HCT116 (cell line): ENCODE data around the gene ELAVL3. TPM values are rescaled to one million over a fixed set of nuclear protein-coding genes. Genes with fewer than 3 reads are reported as not detected.

Source experiments
- ATAC-seq: fragments of 200-7000 bp; cut with Tn5 transposase; 2 replicates; pipeline ENCODE4 v1.9.1; 2020; ENCODE audit warnings: mild to moderate bottlenecking, moderate library complexity
- BruUV-seq: library from RNA; stranded (reverse); fragments of 400-500 nt; replicated peaks from 2 replicates; lab custom pipeline; 2021; lab: Mats Ljungman, UMichigan
- CTCF ChIA-PET: fragments of 300-600 bp; sonication (Branson Sonifier 250); formaldehyde crosslinking; loops from one replicate; lab custom pipeline; 2021; ENCODE audit warnings: antibody characterized with exemption; lab: Charles Lee
- POLR2A ChIA-PET: fragments of 300-600, 350-600 bp; sonication (Branson Sonifier 250); formaldehyde crosslinking; loops from one replicate; lab custom pipeline; 2021; ENCODE audit warnings: antibody characterized with exemption; lab: Charles Lee
- RAD21 ChIA-PET, 2 experiments: fragments of 300-600 bp; sonication (Branson Sonifier 250); formaldehyde crosslinking; loops; one replicate each; lab custom pipeline; 2023; ENCODE audit warnings: low total read pairs in 2 of 2; ENCODE audit not compliant: uncharacterized antibody in 2 of 2, unreplicated experiment in 2 of 2, low non-redundant PET in 1 of 2; lab: Charles Lee
- DNase-seq: peaks from one replicate; pipeline ENCODE4 v3.0.0-alpha.2; 2010; ENCODE audit warnings: low read depth, low spot score
- H2AFZ ChIP-seq: fragments of 200-600 bp; shearing (Covaris generic), sonication (generic); 2 replicates; pipeline ENCODE4 v1.6.1; 2017; ENCODE audit warnings: low read depth, mixed run types, mixed read lengths, antibody characterized with exemption, low read length; ENCODE audit not compliant: poor library complexity, severe bottlenecking
- H3K27ac ChIP-seq: 2 replicates; pipeline ENCODE4 v1.5.1; 2012; ENCODE audit warnings: low read depth, low read length
- H3K27me3 ChIP-seq: fragments of 200-600 bp; sonication (generic); 2 replicates; pipeline ENCODE4 v1.6.1; 2016; ENCODE audit warnings: mixed run types, low read length, mixed read lengths; ENCODE audit not compliant: insufficient read depth
- H3K36me3 ChIP-seq, 2 experiments: fragments of 200-500 bp in 1 of 2; fragments of 200-600 bp in 1 of 2; sonication (Bioruptor generic) in 1 of 2; sonication (generic) in 1 of 2; 2 replicates each; pipeline versions ENCODE4 v1.5.1 to v1.6.1; 2014 to 2016; ENCODE audit warnings: low read length in 2 of 2, inconsistent platforms in 1 of 2, mixed read lengths in 1 of 2, mixed run types in 1 of 2; ENCODE audit not compliant: insufficient read depth in 2 of 2, control insufficient read depth in 1 of 2
- H3K4me1 ChIP-seq, 2 experiments: fragments of 200-600 bp in 1 of 2; sonication (generic) in 1 of 2; 2 replicates each; pipeline versions ENCODE4 v1.5.1 to v1.6.1; 2012 to 2017; ENCODE audit warnings: low read length in 2 of 2, inconsistent platforms in 1 of 2, mild to moderate bottlenecking in 1 of 2, mixed read lengths in 1 of 2, mixed run types in 1 of 2, moderate library complexity in 1 of 2; ENCODE audit not compliant: insufficient read depth in 2 of 2, control insufficient read depth in 1 of 2
- H3K4me2 ChIP-seq: fragments of 200-600 bp; sonication (generic); 2 replicates; pipeline ENCODE4 v1.6.1; 2017; ENCODE audit warnings: mixed run types, low read length, mixed read lengths
- H3K4me3 ChIP-seq, 2 experiments: fragments of 200-600 bp in 1 of 2; sonication (generic) in 1 of 2; replicated peaks in 1 of 2; 2 replicates each; pipeline ENCODE4 v1.5.1; 2011 to 2016; ENCODE audit warnings: low read length in 2 of 2, control low read depth in 1 of 2, low read depth in 1 of 2, mild to moderate bottlenecking in 1 of 2, mixed read lengths in 1 of 2, mixed run types in 1 of 2
- H3K79me2 ChIP-seq: fragments of 200-600 bp; sonication (generic); 2 replicates; pipeline ENCODE4 v1.6.1; 2017; ENCODE audit warnings: mild to moderate bottlenecking, mixed run types, low read length, moderate library complexity, mixed read lengths; ENCODE audit not compliant: insufficient read depth
- H3K9ac ChIP-seq: fragments of 200-600 bp; sonication (generic); 2 replicates; pipeline ENCODE4 v1.6.1; 2016; ENCODE audit warnings: low read length, mixed read lengths
- H3K9me2 ChIP-seq: fragments of 200-600 bp; sonication (generic), shearing (Covaris generic); 2 replicates; pipeline ENCODE4 v1.6.1; 2017; ENCODE audit warnings: mixed run types, mild to moderate bottlenecking, moderate library complexity; ENCODE audit not compliant: insufficient read depth
- H3K9me3 ChIP-seq, 2 experiments: fragments of 200-500 bp in 1 of 2; fragments of 200-600 bp in 1 of 2; sonication (Bioruptor generic) in 1 of 2; sonication (generic) in 1 of 2; 2 replicates each; pipeline ENCODE4 v1.6.1; 2014 to 2017; ENCODE audit warnings: low read length in 2 of 2, mixed read lengths in 2 of 2, inconsistent platforms in 1 of 2, low read depth in 1 of 2, mild to moderate bottlenecking in 1 of 2, mixed run types in 1 of 2, moderate library complexity in 1 of 2; ENCODE audit not compliant: control insufficient read depth in 1 of 2, insufficient read depth in 1 of 2
- H4K20me1 ChIP-seq: fragments of 200-600 bp; sonication (generic), shearing (Covaris generic); 2 replicates; pipeline ENCODE4 v1.6.1; 2017; ENCODE audit warnings: mixed run types, mild to moderate bottlenecking, moderate library complexity; ENCODE audit not compliant: insufficient read depth
- CTCF ChIP-seq, 3 experiments: fragments of 200-600 bp in 1 of 3; sonication (generic) in 1 of 3; IDR thresholded peaks in 2 of 3; conservative IDR thresholded peaks in 1 of 3; 2 replicates each; pipeline ENCODE4 v1.5.1; 2012 to 2017; ENCODE audit warnings: low read depth in 2 of 3, low read length in 2 of 3, antibody characterized with exemption in 1 of 3, borderline replicate concordance in 1 of 3, control low read depth in 1 of 3, mild to moderate bottlenecking in 1 of 3, mixed read lengths in 1 of 3, mixed run types in 1 of 3, moderate library complexity in 1 of 3; ENCODE audit not compliant: insufficient read depth in 1 of 3
- EZH2phosphoT487 ChIP-seq: fragments of 200-600 bp; IDR thresholded peaks from 2 replicates; pipeline ENCODE4 v1.6.1; 2018; ENCODE audit warnings: antibody characterized with exemption, borderline replicate concordance
- FOSL1 ChIP-seq: IDR thresholded peaks from 2 replicates; pipeline ENCODE4 v1.6.1; 2012; ENCODE audit warnings: low read depth
- POLR2A ChIP-seq: IDR thresholded peaks from 2 replicates; pipeline ENCODE4 v1.7.0; 2011; ENCODE audit warnings: borderline replicate concordance; ENCODE audit not compliant: insufficient read depth, insufficient read length; ENCODE audit errors: extremely low read depth
- POLR2AphosphoS5 ChIP-seq: IDR thresholded peaks from 2 replicates; pipeline ENCODE4 v1.6.1; 2011; ENCODE audit warnings: mild to moderate bottlenecking, low read depth, low read length, moderate library complexity
- SIN3A ChIP-seq: IDR thresholded peaks from 2 replicates; pipeline ENCODE4 v1.6.1; 2012; ENCODE audit warnings: low read depth
- SP1 ChIP-seq: IDR thresholded peaks from 2 replicates; pipeline ENCODE4 v1.6.1; 2012; ENCODE audit warnings: low read depth
- ZFX ChIP-seq: fragments of 450-650 bp; IDR thresholded peaks from 2 replicates; pipeline ENCODE4 v1.6.1; 2017
- ZNF274 ChIP-seq: fragments of 200-500 bp; sonication (Bioruptor generic); IDR thresholded peaks from 2 replicates; pipeline ENCODE4 v1.6.1; 2014; ENCODE audit warnings: mild to moderate bottlenecking, low read depth, low read length, inconsistent platforms
- intact Hi-C: fragments of 100-400 bp; cut with micrococcal nuclease; formaldehyde crosslinking; loops from 2 replicates; pipeline ENCODE4 v1.10.0; 2022
- total RNA-seq: library from RNA; stranded (reverse); gene quantifications from one replicate; pipeline ENCODE4 v1.2.1, GENCODE V29; 2021; ENCODE audit not compliant: unreplicated experiment
- TF ChIP-seq, protein P1 (sequence below): IDR thresholded peaks from 2 replicates; pipeline ENCODE4 v1.6.1; 2012

Gene ELAVL3
- total RNA-seq, 1 experiment from 2014 or later = 0.05 TPM

GRCh38 chr19:11452620-11453310 is 28.1 kb downstream of the ELAVL3 start:
- H3K36me3 ChIP-seq = peaks cover 7 to 8% of the 10 kb centered on the region in 2 experiments; a peak in 2 of 4 replicates
- H4K20me1 ChIP-seq = no peaks in the 10 kb centered on the region
- POLR2A ChIA-PET = no interaction called here
- intact Hi-C loops = no loop called here
- no peaks in the 10 kb centered on the region for H3K9me2 ChIP-seq
- DNase-seq (no peak), ATAC-seq (no peak)
- no peak overlapping the region for H2AFZ ChIP-seq
- H3K27me3 ChIP-seq = no peaks in the 10 kb centered on the region
- RAD21 ChIA-PET = no interaction called here
- no peak overlapping the region; the same call in 1 of the 2 replicates for H3K27ac ChIP-seq
- TF ChIP-seq CTCF (IDR thresholded peaks at IDR 0.05 in 2 of 3, conservative IDR thresholded peaks at IDR 0.05 in 1 of 3; ENCODE audit: borderline replicate concordance in 1 of 3, insufficient read depth in 1 of 3, low read depth in 2 of 3, low read length in 2 of 3) (peak in 2 of 3 experiments; percentile 15 to 17; a peak in 2 of 6 replicates), SIN3A (no peak), ZNF274 (no peak)
- H3K79me2 ChIP-seq = no peaks in the 10 kb centered on the region
- H3K4me3 ChIP-seq = no peak overlapping the region
- no TSS peak for BruUV-seq
- CTCF ChIA-PET = interaction anchor here (0.7 to 1.7 kb wide), 7 partner anchors 8 to 159 kb away, joined by 3 to 7 read pairs (median 3); partner anchors contain the start of genes ODAD3, PRKCSH and SWSAP1
- H3K4me1 ChIP-seq = no peaks in the 10 kb centered on the region
- H3K9me3 ChIP-seq = no peaks in the 10 kb centered on the region
- H3K9ac ChIP-seq = no peak overlapping the region
- no peak overlapping the region for H3K4me2 ChIP-seq

DNA sequence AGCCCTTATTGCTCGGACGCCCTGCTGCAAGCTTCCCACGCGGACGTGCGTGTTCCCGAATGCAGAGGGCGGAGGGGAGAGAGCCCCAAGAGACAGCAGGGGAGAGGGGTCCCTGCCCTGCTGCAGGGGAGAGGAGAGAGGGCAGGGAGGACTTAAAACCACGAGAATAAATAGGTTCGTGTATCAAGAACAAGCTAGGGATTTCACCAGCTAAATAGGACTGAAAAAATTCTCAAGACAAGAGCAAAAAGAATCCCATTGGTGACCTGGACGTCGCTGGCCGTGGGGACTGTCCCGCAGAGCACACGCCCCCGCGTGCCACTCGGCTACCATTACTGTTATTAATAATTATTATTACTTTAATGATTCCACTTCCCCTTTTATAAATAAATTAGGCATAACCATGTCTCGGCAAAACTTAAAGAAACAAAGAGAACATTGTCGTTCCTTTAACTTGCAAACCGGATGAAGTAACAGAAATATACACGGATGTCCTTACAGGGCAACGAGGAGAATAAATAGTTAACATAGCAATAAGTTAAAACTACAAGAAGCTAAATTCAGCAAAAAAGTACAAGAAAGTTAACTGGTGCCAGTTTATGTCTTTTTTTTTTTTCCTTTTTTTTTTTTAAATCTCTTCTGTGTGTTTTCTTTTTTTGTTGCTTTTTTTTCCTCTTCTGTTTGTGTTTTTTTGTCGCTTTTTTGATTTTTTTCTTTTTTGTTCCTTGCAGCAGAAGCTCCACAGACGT is 28.8 kb downstream of the ELAVL3 start:
- CTCF ChIA-PET = interaction anchor here (0.7 to 1.7 kb wide), 7 partner anchors 9 to 158 kb away, joined by 3 to 7 read pairs (median 3); partner anchors contain the start of genes ODAD3, PRKCSH and SWSAP1
- Histone ChIP-seq H3K4me3 (no peak overlapping the region), H4K20me1 (no peaks in the 10 kb centered on the region), H3K9me2 (no peaks in the 10 kb centered on the region), H3K79me2 (no peaks in the 10 kb centered on the region), H3K27me3 (no peaks in the 10 kb centered on the region), H3K4me1 (no peaks in the 10 kb centered on the region), H2AFZ (no peak overlapping the region), H3K9me3 (no peaks in the 10 kb centered on the region), H3K9ac (no peak overlapping the region), H3K27ac (no peak overlapping the region), H3K36me3 (peaks cover 7 to 15% of the 10 kb centered on the region in 2 experiments; a peak in 2 of 4 replicates), H3K4me2 (no peak overlapping the region)
- DNase-seq (no peak), ATAC-seq (no peak)
- TF ChIP-seq FOSL1 = no peak
- no peak for TF ChIP-seq SP1
- TF ChIP-seq ZNF274 = no peak
- no peak for TF ChIP-seq EZH2phosphoT487
- TF ChIP-seq ZFX = no peak
- no peak for TF ChIP-seq POLR2AphosphoS5
- no peak for TF ChIP-seq CTCF (IDR thresholded peaks at IDR 0.05 in 2 of 3, conservative IDR thresholded peaks at IDR 0.05 in 1 of 3; ENCODE audit: borderline replicate concordance in 1 of 3, insufficient read depth in 1 of 3, low read depth in 2 of 3, low read length in 2 of 3)
- TF ChIP-seq, protein P1, sequence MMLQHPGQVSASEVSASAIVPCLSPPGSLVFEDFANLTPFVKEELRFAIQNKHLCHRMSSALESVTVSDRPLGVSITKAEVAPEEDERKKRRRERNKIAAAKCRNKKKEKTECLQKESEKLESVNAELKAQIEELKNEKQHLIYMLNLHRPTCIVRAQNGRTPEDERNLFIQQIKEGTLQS = no peak
- TF ChIP-seq POLR2A = no peak
- POLR2A ChIA-PET = no interaction called here
- intact Hi-C loops = no loop called here
- no TSS peak for BruUV-seq
- RAD21 ChIA-PET = no interaction called here
